DND-41 (cell line): Measurements from ENCODE around the gene CEP41.
"Not testable (repeated sequence)": the region's sequence is repeated elsewhere in the genome, so short reads cannot be mapped to it uniquely, and the experiment has no call there.

ENCODE experiments used
- ATAC-seq: fragments of 200-7000 bp; cut with Tn5 transposase; 3 replicates; pipeline ENCODE4 v1.9.1; 2021; ENCODE audit warnings: low read depth; ENCODE audit not compliant: insufficient read depth
- DNase-seq: peaks from one replicate; pipeline ENCODE4 v3.0.0-alpha.2; 2020
- H2AFZ ChIP-seq: 2 replicates; pipeline ENCODE4 v1.6.0; 2012; ENCODE audit warnings: low read depth, low read length
- H3K27ac ChIP-seq: 2 replicates; pipeline ENCODE4 v1.5.1; 2012; ENCODE audit warnings: low read length, inconsistent platforms
- H3K27me3 ChIP-seq: fragments of 200-600 bp; sonication (generic); 2 replicates; pipeline ENCODE4 v1.6.0; 2012; ENCODE audit warnings: low read length, mild to moderate bottlenecking, inconsistent platforms; ENCODE audit not compliant: insufficient read depth, poor library complexity
- H3K36me3 ChIP-seq: 2 replicates; pipeline ENCODE4 v1.5.1; 2012; ENCODE audit warnings: low read length, inconsistent platforms; ENCODE audit not compliant: insufficient read depth
- H3K4me1 ChIP-seq: 2 replicates; pipeline ENCODE4 v1.5.1; 2012; ENCODE audit warnings: mild to moderate bottlenecking, low read length; ENCODE audit not compliant: insufficient read depth
- H3K4me2 ChIP-seq: 2 replicates; pipeline ENCODE4 v1.6.0; 2012; ENCODE audit warnings: mild to moderate bottlenecking, moderate library complexity, low read length, inconsistent platforms; ENCODE audit not compliant: insufficient read depth
- H3K4me3 ChIP-seq, 2 experiments: fragments of 200-600 bp in 1 of 2; shearing (Covaris generic) in 1 of 2; 2 replicates each; pipeline ENCODE4 v1.5.1; 2012 to 2016; ENCODE audit warnings: inconsistent platforms in 2 of 2, low read length in 2 of 2, mild to moderate bottlenecking in 2 of 2, low read depth in 1 of 2, moderate library complexity in 1 of 2
- H3K79me2 ChIP-seq: 2 replicates; pipeline ENCODE4 v1.6.0; 2012; ENCODE audit warnings: low read length, inconsistent platforms; ENCODE audit not compliant: insufficient read depth
- H3K9ac ChIP-seq: 2 replicates; pipeline ENCODE4 v1.6.0; 2012; ENCODE audit warnings: low read depth, mild to moderate bottlenecking, inconsistent platforms, low read length, moderate library complexity
- H3K9me3 ChIP-seq: 2 replicates; pipeline ENCODE4 v1.5.1; 2012; ENCODE audit warnings: low read length, moderate library complexity, mild to moderate bottlenecking, inconsistent platforms; ENCODE audit not compliant: insufficient read depth, severe bottlenecking
- H4K20me1 ChIP-seq: 2 replicates; pipeline ENCODE4 v1.6.0; 2012; ENCODE audit warnings: low read length; ENCODE audit not compliant: insufficient read depth
- CTCF ChIP-seq: IDR thresholded peaks from 2 replicates; pipeline ENCODE4 v1.5.1; 2012; ENCODE audit warnings: borderline replicate concordance, low read length, moderate library complexity, mild to moderate bottlenecking; ENCODE audit not compliant: poor library complexity, severe bottlenecking; ENCODE audit errors: extremely low read depth
- EZH2 ChIP-seq: IDR thresholded peaks from 3 replicates; pipeline ENCODE4 v1.6.1; 2012; ENCODE audit warnings: borderline replicate concordance, low read depth, mild to moderate bottlenecking, moderate library complexity, low read length, inconsistent platforms; ENCODE audit not compliant: severe bottlenecking

The CEP41 gene

GRCh38 chr7:130458257-130458656 lies 17.4 kb upstream of the CEP41 start:
- Histone ChIP-seq H3K27me3 (no peaks in the 10 kb centered on the region), H3K9ac (no peak overlapping the region; the same call in 1 of the 2 replicates), H3K4me3 (no peak overlapping the region), H3K9me3 (peaks cover 12% of the 10 kb centered on the region), H3K4me2 (peak overlapping the region; percentile 49; the same call in 1 of the 2 replicates), H2AFZ (no peak overlapping the region), H4K20me1 (no peaks in the 10 kb centered on the region), H3K4me1 (peaks cover 13% of the 10 kb centered on the region), H3K27ac (no peak overlapping the region), H3K79me2 (no peaks in the 10 kb centered on the region), H3K36me3 (no peaks in the 10 kb centered on the region)
- ATAC-seq (peak; percentile 94), DNase-seq (no peak)
- TF ChIP-seq EZH2, result no peak
- no peak for TF ChIP-seq CTCF

GRCh38 chr7:130454959-130455358 lies 14.1 kb upstream of the CEP41 start:
- H3K4me2 ChIP-seq, result no peak overlapping the region
- H3K36me3 ChIP-seq, result no peaks in the 10 kb centered on the region
- H3K27ac ChIP-seq, result no peak overlapping the region
- TF ChIP-seq CTCF, result no peak
- H3K9ac ChIP-seq, result no peak overlapping the region
- H4K20me1 ChIP-seq, result no peaks in the 10 kb centered on the region
- ATAC-seq, result no peak
- no peak overlapping the region for H2AFZ ChIP-seq
- peaks cover 12% of the 10 kb centered on the region for H3K9me3 ChIP-seq
- no peak for DNase-seq
- no peaks in the 10 kb centered on the region for H3K27me3 ChIP-seq
- H3K79me2 ChIP-seq, result no peaks in the 10 kb centered on the region
- no peak overlapping the region for H3K4me3 ChIP-seq
- peaks cover 13% of the 10 kb centered on the region for H3K4me1 ChIP-seq

- Histone ChIP-seq H3K27me3 (no peaks in the 10 kb centered on the region), H3K9ac (no peak overlapping the region), H4K20me1 (no peaks in the 10 kb centered on the region), H3K9me3 (peaks cover 3% of the 10 kb centered on the region), H3K4me1 (peaks cover 4% of the 10 kb centered on the region; the same call in 1 of the 2 replicates), H3K36me3 (no peaks in the 10 kb centered on the region), H3K4me2 (no peak overlapping the region), H3K4me3 (no peak overlapping the region), H2AFZ (no peak overlapping the region), H3K27ac (no peak overlapping the region), H3K79me2 (no peaks in the 10 kb centered on the region)
- no peak for DNase-seq
- no peak for ATAC-seq
- TF ChIP-seq EZH2, result no peak
- TF ChIP-seq CTCF, result no peak
Measured at GRCh38 chr7:130452951-130453350, 12.1 kb upstream of the CEP41 start.

DNA sequence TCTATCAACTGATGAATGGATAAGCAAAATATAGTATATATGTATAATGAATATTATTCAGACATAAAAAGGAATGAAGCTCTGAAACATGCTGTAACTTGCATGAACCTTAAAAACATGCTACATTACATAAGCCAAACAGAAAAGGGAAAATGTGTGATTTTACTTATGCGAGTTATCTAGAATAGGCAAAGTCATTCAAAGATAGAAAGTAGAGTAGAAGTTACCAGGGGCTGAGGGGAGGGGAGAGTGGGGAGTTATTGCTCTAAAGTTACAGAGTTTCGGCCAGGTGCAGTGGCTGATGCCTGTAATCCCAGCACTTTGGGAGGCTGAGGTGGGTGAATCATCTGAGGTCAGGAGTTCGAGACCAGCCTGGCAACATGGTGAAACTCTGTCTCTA lies 10.5 kb upstream of the CEP41 start:
- not testable (repeated sequence) for H3K9ac ChIP-seq, H3K27me3 ChIP-seq, ATAC-seq, H2AFZ ChIP-seq, H3K4me2 ChIP-seq, H3K9me3 ChIP-seq, H3K79me2 ChIP-seq, H3K36me3 ChIP-seq, DNase-seq, H3K4me3 ChIP-seq, H3K4me1 ChIP-seq, H4K20me1 ChIP-seq, H3K27ac ChIP-seq
